Adrenal gland (tissue), 12 donors: ENCODE measurements around the gene KTN1. TPM values are rescaled to one million over a fixed set of nuclear protein-coding genes. Genes with fewer than 3 reads are reported as not detected.

ENCODE experiments used
- DNase-seq, 7 donors: peaks; one replicate each; pipeline ENCODE4 v3.0.0-alpha.2; 2019 to 2020
- H3K27ac ChIP-seq, 5 donors: fragments of 200-600 bp; sonication (generic) in 4 of 5; 1 replicate in 3 of 5; 2 replicates in 2 of 5; pipeline versions ENCODE4 v1.5.1 to v1.8.0; 2016 to 2020; ENCODE audit warnings: mild to moderate bottlenecking in 1 of 5
- H3K27me3 ChIP-seq: fragments of 200-600 bp; 2 replicates; pipeline ENCODE4 v1.8.0; 2021
- H3K36me3 ChIP-seq, 2 donors: fragments of 200-600 bp; replicated peaks in 1 of 2; 1 replicate in 1 of 2; 2 replicates in 1 of 2; pipeline versions ENCODE4 v1.5.1 to v1.8.0; 2018 to 2022
- H3K4me1 ChIP-seq, 2 donors: fragments of 200-600 bp; replicated peaks in 1 of 2; 1 replicate in 1 of 2; 2 replicates in 1 of 2; pipeline versions ENCODE4 v1.5.1 to v1.8.0; 2018 to 2021
- H3K4me3 ChIP-seq, 4 donors: fragments of 200-600 bp; sonication (generic) in 3 of 4; one replicate each; pipeline ENCODE4 v1.5.1; 2016 to 2018
- H3K9me3 ChIP-seq, 3 donors: fragments of 200-600 bp; sonication (generic) in 1 of 3; replicated peaks in 1 of 3; 1 replicate in 2 of 3; 2 replicates in 1 of 3; pipeline versions ENCODE4 v1.5.1 to v1.8.0; 2016 to 2021
- POLR2A ChIP-seq, 2 donors: fragments of 450-650 bp; IDR thresholded peaks; one replicate each; pipeline ENCODE4 v1.6.1; 2017; ENCODE audit warnings: antibody characterized with exemption in 2 of 2, mild to moderate bottlenecking in 2 of 2, moderate library complexity in 1 of 2
- WGBS, 4 donors: extraction: QIAGEN DNeasy Blood & Tissue Kit in 2 of 4; methylation state at CpG; one replicate each; pipeline versions ENCODE4 v1.1.5 to v1.1.7; 2013 to 2017; 5-methylcytosine and 5-hydroxymethylcytosine counted together
- intact Hi-C, 2 donors: fragments of 100-400 bp; cut with DNase I; formaldehyde crosslinking; loops; one replicate each; pipeline versions ENCODE4 v1.14.1 to v1.15.0; 2022 to 2023
- polyA plus RNA-seq, 3 donors: library from polyadenylated mRNA; stranded (reverse); fragments of 200-250 nt in 2 of 3; fragments of 350-450 nt in 1 of 3; fragmentation: Illumina TruSeq in 1 of 3; extraction: RNeasy Lipid Tissue Mini Kit (QIAGEN cat#74804) in 1 of 3; gene quantifications; one replicate each; pipeline ENCODE4 v1.2.3, GENCODE V29; 2013 to 2014
- total RNA-seq, 9 donors: library from RNA; depleted of rRNA in 4 of 9; stranded (reverse); fragments of >200 nt in 4 of 9; fragments of 120-200 nt in 1 of 9; fragmentation: NEBNext Ultra II Directional in 1 of 9; extraction: Animal tissue kit (Norgen Biotek cat#: 25700) in 1 of 9; gene quantifications; one replicate each; pipeline versions ENCODE4 v1.1.0 to v1.2.4, GENCODE V29; 2013 to 2023
- TF ChIP-seq, protein P1 (sequence below), 6 experiments: fragments of 450-650 bp in 4 of 6; fragments of 200-600 bp in 2 of 6; sonication (generic) in 1 of 6; IDR thresholded peaks; 1 replicate in 5 of 6; 2 replicates in 1 of 6; pipeline versions ENCODE4 v1.5.1 to v1.8.0; 2016 to 2021; ENCODE audit warnings: antibody characterized with exemption in 6 of 6, mild to moderate bottlenecking in 2 of 6, moderate library complexity in 1 of 6
- donor health status: healthy with polysubstance abuse.
- donor health status: Bipolar disorder and iron deficiency.
- donor health status: DM: yes; HTN: yes; CAD: no.
- donor health status: DM: no; HTN: no; CAD: no.
- donor health status: DM: no; HTN: no; CAD: no.
- donor health status: DM: yes; HTN: yes; CAD: no.

Gene KTN1
- total and polyA plus RNA-seq, 12 donors, result 60.4 to 283 (median 154) TPM

DNA sequence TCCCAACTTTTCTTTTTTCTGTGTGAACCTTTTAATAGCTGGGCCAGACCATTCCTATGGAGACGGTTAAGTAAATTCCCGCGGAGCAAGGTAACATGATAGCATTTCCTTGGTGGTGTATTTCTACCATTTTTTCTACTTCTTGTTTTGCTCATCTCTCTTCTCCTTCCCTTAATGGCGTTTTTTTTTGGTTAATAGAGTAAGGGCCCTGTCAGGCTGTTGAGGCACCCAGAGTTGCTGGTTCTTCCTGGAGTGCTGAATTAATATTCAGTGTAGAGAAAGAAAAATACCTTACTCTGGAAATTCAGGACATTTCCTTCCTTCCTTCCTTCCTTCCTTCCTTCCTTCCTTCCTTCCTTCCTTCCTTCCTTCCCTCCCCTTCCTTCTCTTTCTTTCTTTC, 137.6 kb downstream of the KTN1 start:
- TF ChIP-seq POLR2A (IDR thresholded peaks at IDR 0.05), result no peak
- TF ChIP-seq, protein P1, sequence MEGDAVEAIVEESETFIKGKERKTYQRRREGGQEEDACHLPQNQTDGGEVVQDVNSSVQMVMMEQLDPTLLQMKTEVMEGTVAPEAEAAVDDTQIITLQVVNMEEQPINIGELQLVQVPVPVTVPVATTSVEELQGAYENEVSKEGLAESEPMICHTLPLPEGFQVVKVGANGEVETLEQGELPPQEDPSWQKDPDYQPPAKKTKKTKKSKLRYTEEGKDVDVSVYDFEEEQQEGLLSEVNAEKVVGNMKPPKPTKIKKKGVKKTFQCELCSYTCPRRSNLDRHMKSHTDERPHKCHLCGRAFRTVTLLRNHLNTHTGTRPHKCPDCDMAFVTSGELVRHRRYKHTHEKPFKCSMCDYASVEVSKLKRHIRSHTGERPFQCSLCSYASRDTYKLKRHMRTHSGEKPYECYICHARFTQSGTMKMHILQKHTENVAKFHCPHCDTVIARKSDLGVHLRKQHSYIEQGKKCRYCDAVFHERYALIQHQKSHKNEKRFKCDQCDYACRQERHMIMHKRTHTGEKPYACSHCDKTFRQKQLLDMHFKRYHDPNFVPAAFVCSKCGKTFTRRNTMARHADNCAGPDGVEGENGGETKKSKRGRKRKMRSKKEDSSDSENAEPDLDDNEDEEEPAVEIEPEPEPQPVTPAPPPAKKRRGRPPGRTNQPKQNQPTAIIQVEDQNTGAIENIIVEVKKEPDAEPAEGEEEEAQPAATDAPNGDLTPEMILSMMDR (IDR thresholded peaks at IDR 0.05), result no peak
- Histone ChIP-seq H3K9me3 (no peaks in the 10 kb centered on the region), H3K4me1 (no peaks in the 10 kb centered on the region), H3K4me3 (no peak overlapping the region), H3K27me3 (no peaks in the 10 kb centered on the region), H3K27ac (no peak overlapping the region), H3K36me3 (no peaks in the 10 kb centered on the region)
- intact Hi-C loops, result loop anchor here in 1 of 2 donors (10.0 kb wide), 1 partner anchor 757 kb away; no protein-coding TSS in a partner anchor
- 88 to 96% (median 91%) methylated on average over 4 of the region's 4 CpGs for WGBS, 4 donors
- no peak for DNase-seq

DNA sequence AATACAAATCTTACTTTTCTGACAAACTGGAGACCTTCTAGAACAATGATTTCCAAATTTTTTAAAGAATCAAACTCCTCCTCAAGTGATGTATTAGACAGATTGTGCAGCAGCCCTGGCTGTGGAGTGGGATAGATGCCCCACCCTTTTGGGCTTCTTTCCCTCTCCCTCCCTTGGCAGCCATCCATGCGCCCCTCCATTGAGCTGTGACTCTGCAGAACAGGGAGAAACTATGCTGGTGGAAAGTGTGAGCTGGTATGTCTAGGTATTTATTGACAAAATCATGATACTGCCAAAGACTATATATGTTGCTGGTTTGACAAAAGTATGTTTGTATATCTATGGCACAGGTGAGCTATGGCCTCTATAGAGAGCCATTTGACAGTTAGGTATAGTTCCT, 138.5 kb downstream of the KTN1 start:
- intact Hi-C loops, result loop anchor here in 1 of 2 donors (10.0 kb wide), 1 partner anchor 756 kb away; no protein-coding TSS in a partner anchor
- TF ChIP-seq, protein P1 (IDR thresholded peaks at IDR 0.05), result no peak
- TF ChIP-seq POLR2A (IDR thresholded peaks at IDR 0.05), result no peak
- DNase-seq, result no peak
- H3K4me3 ChIP-seq, result no peak overlapping the region
- H3K27ac ChIP-seq, result no peak overlapping the region
- no peaks in the 10 kb centered on the region for H3K36me3 ChIP-seq
- no peaks in the 10 kb centered on the region for H3K27me3 ChIP-seq
- H3K4me1 ChIP-seq, result no peaks in the 10 kb centered on the region
- WGBS, 4 donors, result 78 to 88% (median 85%) methylated on average over 1 of the region's 1 CpG
- no peaks in the 10 kb centered on the region for H3K9me3 ChIP-seq

DNA sequence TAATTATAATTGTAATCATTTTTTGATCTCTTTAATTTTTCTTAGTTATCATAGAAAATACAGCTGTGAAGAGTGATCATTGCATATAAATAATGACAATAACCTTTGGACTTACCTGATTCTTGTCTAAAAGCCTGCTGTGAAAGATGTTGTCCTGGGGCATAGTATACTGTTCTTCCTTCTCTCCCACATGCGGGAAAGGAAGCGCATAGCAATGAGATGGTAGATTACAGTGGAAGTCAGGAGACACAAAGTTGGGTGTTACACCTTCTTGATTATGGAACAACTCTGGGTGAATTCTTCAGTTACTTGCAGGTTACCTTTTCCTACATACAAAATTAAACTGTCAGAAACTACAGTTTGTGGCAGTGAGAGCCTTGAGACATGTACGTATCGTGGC, 140.8 kb downstream of the KTN1 start:
- no peak for DNase-seq
- Histone ChIP-seq H3K27ac (no peak overlapping the region), H3K4me3 (no peak overlapping the region), H3K9me3 (no peaks in the 10 kb centered on the region), H3K27me3 (no peaks in the 10 kb centered on the region), H3K4me1 (no peaks in the 10 kb centered on the region), H3K36me3 (no peaks in the 10 kb centered on the region)
- intact Hi-C loops, result no loop called here
- TF ChIP-seq, protein P1 (IDR thresholded peaks at IDR 0.05), result no peak
- TF ChIP-seq POLR2A (IDR thresholded peaks at IDR 0.05), result no peak
- WGBS, 4 donors, result 92 to 96% (median 95%) methylated on average over 4 of the region's 4 CpGs

GRCh38 chr14:55721353-55721752, 141.3 kb downstream of the KTN1 start:
- Histone ChIP-seq H3K9me3 (no peaks in the 10 kb centered on the region), H3K4me1 (no peaks in the 10 kb centered on the region), H3K4me3 (no peak overlapping the region), H3K27ac (no peak overlapping the region), H3K27me3 (no peaks in the 10 kb centered on the region), H3K36me3 (no peaks in the 10 kb centered on the region)
- peak; percentile 51 to 82 (median 73) for DNase-seq
- TF ChIP-seq, protein P1 (IDR thresholded peaks at IDR 0.05), result peak in 2 of 6 experiments; percentile 4 to 13
- TF ChIP-seq POLR2A (IDR thresholded peaks at IDR 0.05), result no peak
- intact Hi-C loops, result no loop called here
- WGBS, 4 donors, result 13 to 50% (median 39%) methylated on average over 1 of the region's 1 CpG
